ENCODE results near the gene WDR54. TPM values are rescaled to one million over a fixed set of nuclear protein-coding genes. Genes with fewer than 3 reads are reported as not detected.
A peak's percentile ranks its signal among the peaks of the same experiment; 100 is the strongest.
"Not testable (repeated sequence)": the region's sequence is repeated elsewhere in the genome, so short reads cannot be mapped to it uniquely, and the experiment has no call there.

The WDR54 gene
- total RNA-seq, 2 experiments from 2014 or later, result 103 to 119 TPM

GRCh38 chr2:74458938-74459363 lies 37.4 kb downstream of the WDR54 start:
- ATAC-seq (no peak), DNase-seq (no peak)
- Mint-ChIP-seq H3K4me1 (peaks cover 40% of the 10 kb centered on the region), H3K9me3 (ENCODE audit: low read depth) (no peaks in the 10 kb centered on the region), H3K36me3 (ENCODE audit: low read depth) (peaks cover 31% of the 10 kb centered on the region), H3K27me3 (no peaks in the 10 kb centered on the region), H3K27ac (peak overlapping the region; percentile 99), H3K4me3 (peak overlapping the region; percentile 90)
- intact Hi-C loops (cut with DNase I, micrococcal nuclease), result loop anchor here (1.0 to 5.0 kb wide), 10 partner anchors 13 to 532 kb away; partner anchors contain the start of genes MRPL53 (in 2 of the 2), C2orf81 (in 1 of the 2), DGUOK (in 1 of the 2) and DOK1 (in 1 of the 2)
- ChIA-PET CTCF (interaction anchor here (0.6 to 6.6 kb wide), 9 partner anchors 9 to 260 kb away, joined by 3 to 62 read pairs (median 4); partner anchors contain the start of genes CCDC142, MRPL53, MTHFD2 and TTC31), POLR2A (interaction anchor here (0.6 to 2.3 kb wide), 11 partner anchors 10 to 473 kb away, joined by 3 to 18 read pairs (median 4); partner anchors contain the start of genes AUP1, CCDC142, DQX1 and HTRA2)

DNA sequence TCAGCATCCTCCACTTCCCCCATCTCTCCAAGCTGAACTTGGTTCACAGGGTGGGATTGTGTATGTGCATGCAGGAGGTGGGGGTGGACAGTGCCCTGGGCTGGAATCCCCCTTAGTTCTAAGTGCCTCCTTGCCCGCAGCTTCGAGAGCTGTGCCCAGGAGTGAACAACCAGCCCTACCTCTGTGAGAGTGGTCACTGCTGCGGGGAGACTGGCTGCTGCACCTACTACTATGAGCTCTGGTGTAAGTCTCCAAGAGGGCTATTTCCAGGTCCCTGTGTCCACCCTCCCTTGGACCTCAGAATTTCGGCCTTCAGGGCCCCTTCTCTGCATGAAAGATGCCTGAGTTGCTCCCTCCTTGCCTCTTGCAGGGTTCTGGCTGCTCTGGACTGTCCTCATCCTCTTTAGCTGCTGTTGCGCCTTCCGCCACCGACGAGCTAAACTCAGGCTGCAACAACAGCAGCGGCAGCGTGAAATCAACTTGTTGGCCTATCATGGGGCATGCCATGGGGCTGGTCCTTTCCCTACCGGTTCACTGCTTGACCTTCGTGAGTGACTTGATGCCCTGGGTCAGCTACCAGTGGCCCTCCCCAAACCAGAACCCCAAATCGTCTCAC lies 38.1 kb downstream of the WDR54 start:
- ChIA-PET POLR2A (interaction anchor here (2.3 kb wide), 1 partner anchor 22 kb away, joined by 18 read pairs; the partner anchor contains the start of genes CCDC142 and TTC31), CTCF (interaction anchor here (0.6 to 6.6 kb wide), 5 partner anchors 8 to 129 kb away, joined by 4 to 62 read pairs (median 14); partner anchors contain the start of genes CCDC142, MRPL53 and TTC31)
- Mint-ChIP-seq H3K36me3 (ENCODE audit: low read depth) (peaks cover 31% of the 10 kb centered on the region), H3K4me3 (peak overlapping the region; percentile 90), H3K27ac (peak overlapping the region; percentile 99), H3K4me1 (peaks cover 38% of the 10 kb centered on the region)
- not testable (repeated sequence) for H3K9me3 Mint-ChIP-seq (ENCODE audit: low read depth); H3K27me3 Mint-ChIP-seq; DNase-seq; ATAC-seq
- intact Hi-C loops (cut with DNase I, micrococcal nuclease), result loop anchor here in 1 of 2 experiments (5.0 kb wide), 2 partner anchors 378 to 532 kb away; partner anchors contain the start of gene DGUOK

DNA sequence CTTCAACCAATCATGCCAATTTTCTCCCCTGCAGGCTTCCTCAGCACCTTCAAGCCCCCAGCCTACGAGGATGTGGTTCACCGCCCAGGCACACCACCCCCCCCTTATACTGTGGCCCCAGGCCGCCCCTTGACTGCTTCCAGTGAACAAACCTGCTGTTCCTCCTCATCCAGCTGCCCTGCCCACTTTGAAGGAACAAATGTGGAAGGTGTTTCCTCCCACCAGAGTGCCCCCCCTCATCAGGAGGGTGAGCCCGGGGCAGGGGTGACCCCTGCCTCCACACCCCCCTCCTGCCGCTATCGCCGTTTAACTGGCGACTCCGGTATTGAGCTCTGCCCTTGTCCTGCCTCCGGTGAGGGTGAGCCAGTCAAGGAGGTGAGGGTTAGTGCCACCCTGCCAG lies 38.7 kb downstream of the WDR54 start:
- H3K9me3 Mint-ChIP-seq (ENCODE audit: low read depth); DNase-seq; H3K27me3 Mint-ChIP-seq; intact Hi-C loops (cut with DNase I, micrococcal nuclease); POLR2A ChIA-PET; ATAC-seq: not testable (repeated sequence)
- H3K36me3 Mint-ChIP-seq (ENCODE audit: low read depth), result peaks cover 29% of the 10 kb centered on the region
- H3K27ac Mint-ChIP-seq, result peak overlapping the region; percentile 29
- H3K4me1 Mint-ChIP-seq, result peaks cover 34% of the 10 kb centered on the region
- CTCF ChIA-PET, result interaction anchor here (6.6 kb wide), 1 partner anchor 13 kb away, joined by 44 read pairs; the partner anchor contains the start of gene MRPL53
- H3K4me3 Mint-ChIP-seq, result peak overlapping the region; percentile 90

GRCh38 chr2:74461187-74462053 lies 39.9 kb downstream of the WDR54 start:
- H3K27me3 Mint-ChIP-seq, result no peaks in the 10 kb centered on the region
- no peak overlapping the region for H3K4me3 Mint-ChIP-seq
- peaks cover 28% of the 10 kb centered on the region for H3K4me1 Mint-ChIP-seq
- peaks cover 19% of the 10 kb centered on the region for H3K36me3 Mint-ChIP-seq (ENCODE audit: low read depth)
- H3K27ac Mint-ChIP-seq, result no peak overlapping the region
- no peaks in the 10 kb centered on the region for H3K9me3 Mint-ChIP-seq (ENCODE audit: low read depth)
- DNase-seq (no peak), ATAC-seq (no peak)
- ChIA-PET CTCF (interaction anchor here (0.7 to 1.5 kb wide), 3 partner anchors 8 to 13 kb away, joined by 3 to 4 read pairs (median 4); no protein-coding TSS in a partner anchor), POLR2A (no interaction called here)
- intact Hi-C loops (cut with DNase I, micrococcal nuclease), result no loop called here

DNA sequence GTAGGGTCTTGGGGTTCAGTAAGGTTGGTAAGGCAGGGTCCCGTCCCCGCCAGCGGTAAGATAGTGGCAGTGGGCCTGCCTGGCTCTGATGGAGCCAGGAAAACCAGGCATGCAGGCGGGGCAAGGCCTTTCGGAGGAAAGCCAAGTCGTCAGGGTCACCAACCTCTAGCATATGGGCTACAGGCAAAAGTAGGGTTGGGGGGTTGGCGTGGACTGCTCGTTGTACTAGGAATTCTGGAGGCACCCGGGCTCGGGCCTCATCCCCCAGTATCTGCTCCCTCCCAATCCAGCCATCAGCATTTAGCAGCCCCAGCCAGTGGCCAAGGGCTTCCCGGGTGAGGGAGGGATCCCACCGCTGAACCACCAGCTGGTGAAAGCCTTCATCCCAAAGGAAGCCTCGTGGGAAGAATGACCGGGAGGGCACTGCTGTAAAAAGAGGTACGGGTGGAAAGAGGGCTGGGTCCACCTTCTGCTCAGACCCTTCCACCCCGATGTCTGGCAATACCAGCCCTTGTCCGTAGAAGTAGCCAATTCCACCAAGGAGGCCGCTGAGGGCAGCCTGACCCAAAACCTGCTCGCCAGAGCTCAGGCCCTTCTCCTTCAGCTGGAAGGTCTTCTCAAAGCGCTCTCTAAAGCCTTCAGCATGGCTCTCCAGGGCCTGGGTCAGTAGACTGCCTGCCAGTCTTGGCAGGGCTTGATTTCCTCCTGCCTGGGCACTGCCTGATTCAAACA lies 40.7 kb downstream of the WDR54 start:
- peaks cover 12% of the 10 kb centered on the region for H3K36me3 Mint-ChIP-seq (ENCODE audit: low read depth)
- H3K9me3 Mint-ChIP-seq (ENCODE audit: low read depth), result no peaks in the 10 kb centered on the region
- peaks cover 22% of the 10 kb centered on the region for H3K4me1 Mint-ChIP-seq
- ChIA-PET POLR2A (no interaction called here), CTCF (interaction anchor here (0.7 to 1.5 kb wide), 3 partner anchors 7 to 12 kb away, joined by 3 to 4 read pairs (median 4); no protein-coding TSS in a partner anchor)
- no peak overlapping the region for H3K4me3 Mint-ChIP-seq
- no peak overlapping the region for H3K27ac Mint-ChIP-seq
- DNase-seq (no peak), ATAC-seq (no peak)
- no peaks in the 10 kb centered on the region for H3K27me3 Mint-ChIP-seq
- intact Hi-C loops (cut with DNase I, micrococcal nuclease), result no loop called here

GRCh38 chr2:74462786-74463105 lies 41.2 kb downstream of the WDR54 start:
- ATAC-seq, result no peak
- H3K4me1 Mint-ChIP-seq, result peaks cover 22% of the 10 kb centered on the region
- ChIA-PET CTCF (interaction anchor here (1.5 kb wide), 1 partner anchor 12 kb away, joined by 4 read pairs; no protein-coding TSS in a partner anchor), POLR2A (no interaction called here)
- H3K27ac Mint-ChIP-seq, result no peak overlapping the region
- no peaks in the 10 kb centered on the region for H3K27me3 Mint-ChIP-seq
- no peaks in the 10 kb centered on the region for H3K9me3 Mint-ChIP-seq (ENCODE audit: low read depth)
- H3K36me3 Mint-ChIP-seq (ENCODE audit: low read depth), result peaks cover 11% of the 10 kb centered on the region
- intact Hi-C loops (cut with DNase I, micrococcal nuclease), result no loop called here
- no peak for DNase-seq
- H3K4me3 Mint-ChIP-seq, result no peak overlapping the region

GRCh38 chr2:74464406-74464805 lies 42.9 kb downstream of the WDR54 start:
- Mint-ChIP-seq H3K36me3 (ENCODE audit: low read depth) (peaks cover 9% of the 10 kb centered on the region), H3K9me3 (ENCODE audit: low read depth) (no peaks in the 10 kb centered on the region), H3K27ac (peak overlapping the region; percentile 60), H3K4me3 (peak overlapping the region; percentile 93), H3K27me3 (no peaks in the 10 kb centered on the region), H3K4me1 (peaks cover 20% of the 10 kb centered on the region)
- DNase-seq (no peak), ATAC-seq (peak; percentile 1)
- ChIA-PET POLR2A (interaction anchor here (0.6 kb wide), 1 partner anchor 8 kb away, joined by 3 read pairs; no protein-coding TSS in a partner anchor), CTCF (interaction anchor here (0.8 to 1.2 kb wide), 3 partner anchors 19 to 641 kb away, joined by 3 read pairs; partner anchors contain the start of genes CCDC142 and TTC31)
- intact Hi-C loops (cut with DNase I, micrococcal nuclease), result no loop called here

DNA sequence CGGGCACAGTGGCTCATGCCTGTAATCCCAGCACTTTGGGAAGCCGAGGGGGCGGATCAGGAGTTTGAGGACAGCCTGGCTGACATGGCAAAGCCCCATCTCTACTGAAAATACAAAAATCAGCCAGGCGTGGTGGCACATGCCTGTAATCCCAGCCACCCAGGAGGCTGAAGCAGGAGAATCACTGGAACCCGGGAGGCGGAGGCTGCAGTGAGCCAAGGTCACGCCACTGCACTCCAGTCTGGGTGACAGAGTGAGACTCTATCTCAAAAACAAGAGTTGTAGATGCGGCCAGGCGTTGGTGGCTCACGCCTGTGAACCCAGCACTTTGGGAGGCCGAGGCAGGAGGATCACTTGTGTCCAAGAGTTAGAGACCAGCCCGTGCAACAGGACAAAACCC lies 49.2 kb downstream of the WDR54 start:
- DNase-seq; ATAC-seq; H3K27me3 Mint-ChIP-seq; intact Hi-C loops (cut with DNase I, micrococcal nuclease); H3K9me3 Mint-ChIP-seq (ENCODE audit: low read depth): not testable (repeated sequence)
- Mint-ChIP-seq H3K27ac (peak overlapping the region; percentile 86), H3K4me1 (peaks cover 24% of the 10 kb centered on the region), H3K36me3 (ENCODE audit: low read depth) (peaks cover 18% of the 10 kb centered on the region), H3K4me3 (peak overlapping the region; percentile 28)
- ChIA-PET POLR2A (interaction anchor here (0.8 to 1.3 kb wide), 3 partner anchors 11 to 16 kb away, joined by 3 read pairs; partner anchors contain the start of genes INO80B and WBP1), CTCF (interaction anchor here (1.0 to 5.3 kb wide), 4 partner anchors 12 to 116 kb away, joined by 3 to 44 read pairs (median 21); partner anchors contain the start of genes AUP1, CCDC142, INO80B and TTC31)

DNA sequence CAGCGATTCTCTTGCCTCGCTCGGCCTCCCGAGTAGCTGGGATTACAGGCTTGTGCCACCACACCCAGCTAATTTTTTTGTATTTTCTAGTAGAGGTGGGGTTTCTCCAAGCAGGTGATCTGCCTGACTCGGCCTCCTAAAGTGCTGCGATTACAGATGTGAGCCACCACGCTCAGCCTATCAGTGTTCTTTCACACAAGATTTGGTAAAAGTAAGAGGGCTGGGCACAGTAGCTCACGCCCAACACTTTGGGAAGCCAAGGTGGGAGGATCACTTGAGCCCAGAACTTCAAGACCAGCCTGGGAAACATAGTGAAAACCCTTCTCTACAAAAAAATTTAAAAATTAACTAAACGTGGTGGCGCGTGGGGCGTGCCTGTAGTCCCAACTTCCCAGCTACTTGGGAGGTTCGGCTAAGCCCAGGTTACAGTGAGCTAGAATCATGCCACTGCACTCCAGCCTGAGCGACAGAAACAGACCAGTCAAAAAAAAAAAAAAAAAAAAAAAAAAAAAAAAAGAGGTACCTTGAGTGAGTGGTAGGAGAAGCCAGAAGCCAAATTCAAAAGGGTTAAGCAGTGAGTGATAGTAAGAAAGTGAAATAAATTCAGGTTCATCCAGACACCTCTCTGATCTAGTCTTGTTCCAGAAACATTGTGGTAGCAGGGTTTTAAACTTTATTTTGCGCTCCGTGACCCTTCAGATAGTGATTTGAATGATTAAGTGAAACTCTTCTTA lies 50.0 kb downstream of the WDR54 start:
- ATAC-seq (peak; percentile 8), DNase-seq (no peak)
- peaks cover 21% of the 10 kb centered on the region for H3K4me1 Mint-ChIP-seq
- ChIA-PET POLR2A (interaction anchor here (0.6 to 1.4 kb wide), 5 partner anchors 10 to 105 kb away, joined by 3 to 6 read pairs (median 3); partner anchors contain the start of genes INO80B and WBP1), CTCF (interaction anchor here (0.6 to 5.3 kb wide), 5 partner anchors 10 to 115 kb away, joined by 3 to 44 read pairs (median 3); partner anchors contain the start of genes AUP1, CCDC142, INO80B and TTC31)
- H3K27ac Mint-ChIP-seq, result peak overlapping the region; percentile 93
- no peaks in the 10 kb centered on the region for H3K27me3 Mint-ChIP-seq
- peak overlapping the region; percentile 98 for H3K4me3 Mint-ChIP-seq
- intact Hi-C loops (cut with DNase I, micrococcal nuclease), result loop anchor here (1.0 to 2.0 kb wide), 9 partner anchors 11 to 735 kb away; partner anchors contain the start of genes AUP1 (in 2 of the 2), HTRA2 (in 2 of the 2), WBP1 (in 2 of the 2) and C2orf81 (in 1 of the 2)
- H3K36me3 Mint-ChIP-seq (ENCODE audit: low read depth), result peaks cover 18% of the 10 kb centered on the region
- no peaks in the 10 kb centered on the region for H3K9me3 Mint-ChIP-seq (ENCODE audit: low read depth)

Measured in activated CD4-positive, alpha-beta T cell treated with anti-CD3 and anti-CD28 coated beads for 36 hours (primary cell).